GM12892 (cell line): ENCODE data around the gene MLKL.
"Not testable (repeated sequence)": the region's sequence is repeated elsewhere in the genome, so short reads cannot be mapped to it uniquely, and the experiment has no call there.

Experiments used
- DNase-seq: peaks from one replicate; pipeline ENCODE4 v3.0.0; 2011; ENCODE audit not compliant: insufficient read length
- FAIRE-seq: peaks from 2 replicates; lab custom pipeline; 2011; peaks lifted over from hg19 to GRCh38; lab: Jason Lieb, UNC
- POLR2A ChIP-seq: IDR thresholded peaks from 2 replicates; pipeline ENCODE4 v1.6.1; 2011; ENCODE audit warnings: low read depth, low read length, control low read depth
- POLR2AphosphoS5 ChIP-seq: IDR thresholded peaks from 2 replicates; pipeline ENCODE4 v1.6.1; 2011; ENCODE audit warnings: low read depth, low read length, control low read depth
- TAF1 ChIP-seq: IDR thresholded peaks from 2 replicates; pipeline ENCODE4 v1.6.1; 2011; ENCODE audit warnings: low read depth, mild to moderate bottlenecking, control low read depth, low read length, borderline replicate concordance

Gene MLKL

GRCh38 chr16:74727903-74728302 lies 27.2 kb upstream of the MLKL start:
- DNase-seq (no peak), FAIRE-seq (no peak)
- TF ChIP-seq POLR2AphosphoS5: no peak
- no peak for TF ChIP-seq POLR2A
- no peak for TF ChIP-seq TAF1

GRCh38 chr16:74726716-74727115 lies 26.1 kb upstream of the MLKL start:
- TF ChIP-seq TAF1 (no peak), POLR2A (no peak), POLR2AphosphoS5 (no peak)

GRCh38 chr16:74725651-74726455 lies 25.2 kb upstream of the MLKL start:
- TF ChIP-seq POLR2AphosphoS5 (no peak), TAF1 (no peak), POLR2A (no peak)
- no peak for DNase-seq
- FAIRE-seq: no peak

More at GRCh38 chr16:74726716-74727115, 26.1 kb upstream of the MLKL start:
- FAIRE-seq: no peak
- no peak for DNase-seq

GRCh38 chr16:74724820-74725549 lies 24.3 kb upstream of the MLKL start:
- TF ChIP-seq TAF1 (no peak), POLR2A (no peak), POLR2AphosphoS5 (no peak)
- no peak for DNase-seq
- no peak for FAIRE-seq

GRCh38 chr16:74723256-74723655 lies 22.6 kb upstream of the MLKL start:
- TF ChIP-seq TAF1 (no peak), POLR2AphosphoS5 (no peak), POLR2A (no peak)
- no peak for DNase-seq
- FAIRE-seq: no peak

GRCh38 chr16:74722156-74722555 lies 21.5 kb upstream of the MLKL start:
- FAIRE-seq, DNase-seq: not testable (repeated sequence)

GRCh38 chr16:74721716-74722115 lies 21.1 kb upstream of the MLKL start:
- TF ChIP-seq TAF1 (no peak), POLR2AphosphoS5 (no peak), POLR2A (no peak)
- no peak for FAIRE-seq

GRCh38 chr16:74720579-74720978 lies 19.9 kb upstream of the MLKL start:
- no peak for FAIRE-seq
- no peak for TF ChIP-seq POLR2AphosphoS5
- no peak for TF ChIP-seq POLR2A
- TF ChIP-seq TAF1: no peak
- DNase-seq: no peak

More at GRCh38 chr16:74721716-74722115, 21.1 kb upstream of the MLKL start:
- DNase-seq: no peak

GRCh38 chr16:74718741-74719610 lies 18.3 kb upstream of the MLKL start:
- FAIRE-seq (no peak), DNase-seq (no peak)
- TF ChIP-seq POLR2AphosphoS5 (no peak), POLR2A (no peak)

- TF ChIP-seq POLR2A (no peak), TAF1 (no peak)
- DNase-seq (no peak), FAIRE-seq (no peak)
Measured at GRCh38 chr16:74718140-74718539, 17.5 kb upstream of the MLKL start.

GRCh38 chr16:74717367-74717766 lies 16.7 kb upstream of the MLKL start:
- no peak for TF ChIP-seq TAF1
- no peak for TF ChIP-seq POLR2A
- TF ChIP-seq POLR2AphosphoS5: no peak
- DNase-seq: no peak
- no peak for FAIRE-seq

GRCh38 chr16:74716355-74716754 lies 15.7 kb upstream of the MLKL start:
- FAIRE-seq: no peak
- no peak for TF ChIP-seq POLR2A
- TF ChIP-seq TAF1: no peak
- TF ChIP-seq POLR2AphosphoS5: no peak
- no peak for DNase-seq
